SW480 (cell line): ENCODE measurements around the gene GPR183.

Source experiments
- DNase-seq: peaks from one replicate; pipeline ENCODE4 v3.0.0-alpha.2; 2016; ENCODE audit warnings: low spot score

Gene GPR183

GRCh38 chr13:99307247-99307646 is at the start of gene GPR183:
GPR183 (minus strand) TSS chr13:99307399; CDS start chr13:99296145, 11,254 bp downstream.
- DNase-seq = peak; percentile 22

DNA sequence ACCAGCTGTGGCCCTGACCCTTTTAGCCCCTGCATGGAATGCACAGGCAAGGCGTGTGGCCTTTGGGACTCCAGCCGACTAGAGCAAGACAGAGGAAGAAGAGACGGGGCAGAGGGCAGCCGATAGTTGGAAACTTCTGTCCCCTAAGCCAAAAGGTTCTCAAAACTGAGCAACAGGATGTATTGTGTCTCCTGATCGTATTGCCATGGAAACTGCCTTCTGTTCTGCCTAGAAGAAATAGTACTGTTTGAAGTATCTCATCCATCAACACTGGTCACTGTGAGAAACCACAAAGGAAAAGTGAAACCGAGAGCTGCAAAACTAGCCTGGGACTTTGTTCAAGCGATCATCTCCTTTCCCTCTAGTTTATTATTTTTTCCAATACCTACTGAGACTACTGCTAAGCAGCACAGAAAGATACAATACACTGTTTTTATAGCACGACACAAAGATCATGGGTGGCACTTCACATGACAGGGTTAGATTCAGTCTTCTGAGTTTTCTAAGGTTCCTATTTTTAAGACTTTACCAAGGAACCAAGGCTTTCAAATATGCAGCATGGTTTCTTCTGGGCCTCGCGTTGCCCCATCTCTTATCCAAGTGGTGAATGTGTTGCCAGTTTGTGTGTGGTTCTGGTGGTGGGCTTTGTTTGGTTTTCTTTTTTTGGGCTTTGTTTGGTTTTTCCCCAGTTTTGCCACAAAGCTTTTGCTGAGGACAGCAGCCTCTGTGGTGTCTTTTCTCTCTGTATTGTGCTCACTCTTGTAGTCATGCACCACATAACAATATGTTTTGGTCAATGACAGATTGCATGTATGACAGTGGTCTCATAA is 49.3 kb upstream of the GPR183 start:
- no peak for DNase-seq

DNA sequence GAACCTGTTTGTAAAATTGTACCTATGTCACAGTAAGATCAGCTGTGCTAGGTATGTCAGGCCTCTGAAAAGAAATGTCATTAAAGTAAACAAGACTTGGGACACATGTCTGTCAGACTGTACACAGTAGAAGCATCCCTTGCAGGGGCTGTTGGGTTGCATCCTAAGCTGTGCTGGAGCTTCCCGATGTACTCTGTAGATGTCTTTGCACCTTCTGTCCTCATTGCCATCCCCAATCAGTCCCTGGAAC is 48.7 kb upstream of the GPR183 start:
- no peak for DNase-seq

DNA sequence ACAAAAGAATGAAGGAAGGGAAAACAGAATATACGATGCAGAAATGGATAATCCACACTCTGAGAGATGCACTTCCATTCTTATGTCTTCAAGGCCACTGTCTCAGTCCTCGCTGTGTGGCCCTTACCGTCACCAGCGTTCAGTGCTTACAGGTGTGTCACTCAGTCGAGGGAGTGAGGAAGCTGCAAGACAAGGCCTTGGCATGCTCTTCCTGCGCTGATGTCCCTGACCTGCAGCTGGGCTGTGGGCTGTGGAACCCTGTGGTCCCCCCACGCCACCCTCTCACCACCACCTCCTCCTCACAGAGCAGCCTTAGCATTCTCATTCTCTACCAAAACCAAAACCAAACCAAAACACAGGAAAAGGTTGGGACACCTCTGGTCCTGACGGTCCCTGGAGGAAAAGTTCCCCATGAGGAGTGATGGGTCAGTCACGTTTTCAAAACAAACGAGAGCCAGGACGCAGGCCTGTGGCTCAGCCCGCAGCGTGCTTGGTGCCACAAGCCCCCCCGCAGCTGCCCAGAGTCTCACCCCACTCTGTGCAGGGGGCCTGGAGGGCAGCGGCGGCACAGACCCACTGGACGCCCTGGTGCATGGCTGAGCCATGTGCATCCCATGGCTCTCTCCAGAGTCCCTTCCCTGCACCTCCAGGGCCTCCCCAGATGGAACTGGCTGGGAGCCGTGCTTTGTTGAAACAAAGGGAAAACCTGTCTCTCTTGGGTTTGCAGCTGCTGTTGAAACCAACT is 48.2 kb upstream of the GPR183 start:
- no peak for DNase-seq

GRCh38 chr13:99354371-99354951 is 47.3 kb upstream of the GPR183 start:
- no peak for DNase-seq

- DNase-seq = no peak
These were observed 46.6 kb upstream of the GPR183 start for GRCh38 chr13:99353836-99354235.

DNA sequence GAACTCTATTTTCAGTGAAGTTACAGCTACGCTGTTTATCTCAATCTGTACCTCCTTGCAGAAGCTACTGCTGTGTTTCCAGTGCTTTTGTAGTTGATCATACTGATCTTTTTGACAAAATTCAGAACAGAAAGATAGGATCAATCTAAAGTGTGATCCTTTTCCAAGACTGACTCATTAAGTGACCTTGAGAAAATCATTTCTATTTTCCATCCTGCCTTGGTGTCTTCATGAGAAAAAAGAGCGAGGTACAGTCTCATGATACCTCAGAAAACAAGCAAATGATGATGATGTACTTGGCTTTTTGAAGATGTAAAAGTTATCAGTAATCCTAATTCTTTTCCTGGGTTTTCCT is 46.0 kb upstream of the GPR183 start:
- DNase-seq = no peak

- no peak for DNase-seq
These were observed 45.4 kb upstream of the GPR183 start for GRCh38 chr13:99352351-99353245.

GRCh38 chr13:99351772-99352171 is 44.6 kb upstream of the GPR183 start:
- no peak for DNase-seq

DNA sequence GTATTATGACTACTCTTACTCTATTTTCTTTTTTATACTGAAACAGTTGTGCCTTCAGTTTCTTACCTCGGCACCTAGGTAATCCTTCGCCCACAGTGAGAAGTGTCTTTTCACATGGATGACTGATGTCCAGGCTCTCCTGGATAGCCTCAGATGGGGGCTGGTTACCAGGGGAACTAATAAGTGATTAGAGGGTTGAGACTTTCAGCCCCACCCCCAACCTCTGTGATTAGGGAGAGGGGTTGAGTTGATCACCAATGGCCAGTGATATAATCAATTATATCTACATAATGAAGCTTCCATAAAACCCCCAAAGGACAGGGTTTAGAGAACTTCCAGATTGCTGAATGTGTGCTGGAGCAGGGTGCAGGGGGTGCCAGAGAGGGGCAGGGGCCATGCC is 43.0 kb upstream of the GPR183 start:
- DNase-seq = no peak

- no peak for DNase-seq
These were observed 40.8 kb upstream of the GPR183 start for GRCh38 chr13:99347911-99348451.

DNA sequence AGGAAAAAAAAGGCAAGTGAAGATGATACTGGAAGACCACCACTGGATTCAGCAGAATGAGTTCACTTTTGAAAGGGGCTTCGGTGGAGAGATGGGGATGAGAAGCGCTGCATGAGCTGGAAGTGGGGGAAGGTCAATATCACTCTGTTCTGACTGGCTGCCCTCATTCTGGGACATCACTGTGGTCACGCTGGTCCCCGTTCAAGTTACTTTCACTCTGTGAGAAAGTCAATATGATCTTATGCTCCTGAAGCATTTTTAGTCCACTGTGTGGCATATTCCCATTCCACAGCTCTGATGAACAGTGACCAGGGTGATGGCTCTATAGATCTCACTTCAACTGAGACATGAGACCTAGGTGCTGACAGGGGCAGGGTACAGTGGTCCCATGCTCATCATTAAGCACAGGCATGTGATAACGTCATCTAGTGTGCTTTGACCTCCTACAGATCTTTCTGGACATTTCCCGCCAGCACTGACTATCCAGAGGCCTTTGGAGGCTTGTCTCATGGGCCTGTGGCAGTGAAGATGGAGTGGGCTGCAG is 40.2 kb upstream of the GPR183 start:
- no peak for DNase-seq

GRCh38 chr13:99346335-99347042 is 39.3 kb upstream of the GPR183 start:
- DNase-seq = no peak

GRCh38 chr13:99345345-99345744 is 38.1 kb upstream of the GPR183 start:
- no peak for DNase-seq

- DNase-seq = no peak
These were observed 37.5 kb upstream of the GPR183 start for GRCh38 chr13:99344610-99345208.

DNA sequence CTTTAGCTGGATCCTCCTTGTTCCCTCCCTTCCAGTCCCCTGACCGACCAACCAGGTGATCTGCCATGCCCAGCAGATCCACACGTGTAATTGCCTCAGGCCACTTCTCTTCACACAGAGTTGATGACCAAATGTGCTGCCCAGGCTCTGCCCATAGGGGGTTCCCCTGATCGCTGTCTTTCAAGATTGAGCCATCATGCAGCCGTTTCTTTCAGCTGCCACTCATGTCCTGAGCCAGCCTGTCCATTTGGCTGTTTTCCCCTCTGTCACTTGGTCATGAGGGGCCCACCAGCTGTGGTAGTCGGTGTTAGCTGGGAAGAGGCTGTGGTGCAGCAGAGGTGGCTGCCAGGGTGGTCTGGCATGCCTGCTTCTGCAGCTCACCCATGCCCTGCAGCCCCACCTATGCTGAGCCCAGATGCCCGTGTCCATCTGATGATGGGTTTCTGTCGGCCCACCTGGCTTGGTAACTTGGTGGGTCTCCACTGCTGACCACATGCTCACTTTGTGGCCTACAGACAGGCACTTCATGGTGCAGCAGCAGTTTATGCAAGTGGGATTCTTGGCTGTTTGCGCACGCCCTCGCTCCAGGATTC is 35.6 kb upstream of the GPR183 start:
- DNase-seq = no peak

DNA sequence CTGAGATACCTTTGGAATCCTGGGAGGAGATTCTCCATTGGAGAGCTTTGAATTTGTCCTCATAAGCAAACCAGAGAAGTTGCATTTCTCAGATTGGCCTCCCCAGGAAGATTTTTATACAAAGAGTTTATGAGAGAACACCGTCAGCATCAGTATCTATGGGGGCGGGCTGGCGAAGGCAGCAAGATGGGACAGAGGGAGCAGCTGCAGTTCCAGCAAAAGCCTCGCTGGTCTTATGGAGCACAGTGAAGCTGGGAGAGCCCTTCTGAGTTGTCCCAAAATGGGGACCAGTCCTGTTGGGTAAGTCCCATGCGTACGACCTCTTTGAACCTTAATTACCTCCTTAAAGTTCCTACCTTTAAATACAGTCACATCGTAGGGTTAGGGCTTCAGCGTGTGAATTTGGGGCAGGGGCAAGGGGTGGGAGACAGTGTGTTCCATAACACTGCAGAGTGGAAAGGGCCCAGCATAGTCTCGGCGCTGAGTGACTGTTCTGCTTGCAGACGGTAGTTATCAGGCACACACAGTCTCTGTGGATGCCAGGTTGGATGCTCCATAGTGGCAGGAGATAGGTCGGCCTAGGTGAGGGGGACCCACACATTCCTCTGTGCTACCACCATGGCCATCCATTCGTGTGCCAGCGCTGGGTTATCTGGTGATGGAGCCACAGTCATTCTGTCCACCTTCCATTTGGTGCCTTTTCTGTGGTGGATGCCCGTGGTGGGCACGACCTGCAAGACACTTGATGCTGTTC is 34.9 kb upstream of the GPR183 start:
- DNase-seq = no peak

GRCh38 chr13:99340638-99341037 is 33.4 kb upstream of the GPR183 start:
- no peak for DNase-seq

DNA sequence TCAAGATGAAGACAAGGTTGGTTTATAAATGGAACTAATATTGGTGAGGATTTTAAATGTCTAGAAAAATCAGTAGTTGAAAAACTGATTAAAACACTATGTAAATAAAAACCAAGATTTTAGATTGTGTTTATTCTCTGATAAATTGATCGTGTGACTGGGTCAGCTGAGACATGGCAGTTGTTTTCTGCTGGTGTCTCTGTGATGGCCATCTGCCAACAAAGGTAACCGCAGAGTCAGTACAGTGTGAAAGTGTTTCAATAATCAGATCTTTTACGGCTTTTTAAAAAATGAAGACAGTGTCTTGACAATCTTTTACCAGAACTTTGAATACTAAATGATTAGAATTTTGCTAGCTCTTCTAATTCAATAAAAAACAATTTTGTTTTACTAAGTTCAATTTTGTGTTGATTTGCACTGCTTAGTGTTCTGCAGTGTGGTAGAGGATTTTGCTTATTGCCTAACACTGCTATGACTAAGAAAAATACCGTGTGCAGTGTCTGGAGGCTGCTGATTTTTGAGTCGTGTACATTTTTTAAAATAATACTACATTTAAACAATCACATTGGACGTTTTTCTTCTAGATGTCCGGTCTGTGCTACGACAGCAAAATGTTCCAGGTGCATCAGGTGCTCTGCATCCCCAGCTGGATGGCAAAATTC is 32.7 kb upstream of the GPR183 start:
- DNase-seq = no peak
